SK-N-MC (cell line): Measurements from ENCODE around the gene SLC38A11.

ENCODE experiments used
- EZH2 ChIP-seq: fragments of 200-600 bp; sonication (generic); IDR thresholded peaks from one replicate; pipeline ENCODE4 v1.6.1; 2017; ENCODE audit warnings: antibody characterized with exemption
- FOXP2 ChIP-seq: optimal IDR thresholded peaks from 2 replicates; pipeline ENCODE3; 2011; ENCODE audit warnings: mild to moderate bottlenecking, moderate library complexity; ENCODE audit not compliant: insufficient read depth; ENCODE audit errors: extremely low read length, control extremely low read depth
- POLR2AphosphoS5 ChIP-seq: IDR thresholded peaks from 2 replicates; pipeline ENCODE4 v1.6.1; 2012; ENCODE audit warnings: mild to moderate bottlenecking, low read depth, low read length, borderline replicate concordance

DNA sequence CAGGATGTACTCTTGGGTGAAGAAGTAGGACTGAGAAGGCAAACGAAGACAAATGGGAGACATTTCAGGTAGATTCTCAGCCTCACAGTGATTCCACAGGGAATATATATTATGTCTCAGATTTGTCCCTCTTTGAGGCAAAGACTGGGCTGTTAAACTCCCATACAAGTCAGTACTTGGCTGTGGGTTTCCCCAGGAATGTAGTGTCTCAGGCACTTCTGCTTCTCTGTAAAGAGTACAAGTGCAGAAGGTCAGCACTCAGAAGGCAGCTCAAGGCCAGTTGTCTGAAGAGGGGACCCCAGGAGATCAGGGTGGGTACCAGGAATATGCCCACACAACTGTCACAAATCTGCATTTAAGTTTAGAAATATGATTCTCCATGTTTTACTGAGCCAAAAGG, 73.8 kb downstream of the SLC38A11 start:
- TF ChIP-seq EZH2: no peak
- TF ChIP-seq POLR2AphosphoS5: no peak
- TF ChIP-seq FOXP2: no peak
